HCT116 (cell line): ENCODE results near the gene ARFRP1. TPM values are rescaled to one million over a fixed set of nuclear protein-coding genes. Genes with fewer than 3 reads are reported as not detected.

Source experiments
- ATAC-seq: fragments of 200-7000 bp; cut with Tn5 transposase; 2 replicates; pipeline ENCODE4 v1.9.1; 2020; ENCODE audit warnings: mild to moderate bottlenecking, moderate library complexity
- BruUV-seq: library from RNA; stranded (reverse); fragments of 400-500 nt; replicated peaks from 2 replicates; lab custom pipeline; 2021; lab: Mats Ljungman, UMichigan
- CTCF ChIA-PET: fragments of 300-600 bp; sonication (Branson Sonifier 250); formaldehyde crosslinking; loops from one replicate; lab custom pipeline; 2021; ENCODE audit warnings: antibody characterized with exemption; lab: Charles Lee
- POLR2A ChIA-PET: fragments of 300-600, 350-600 bp; sonication (Branson Sonifier 250); formaldehyde crosslinking; loops from one replicate; lab custom pipeline; 2021; ENCODE audit warnings: antibody characterized with exemption; lab: Charles Lee
- RAD21 ChIA-PET, 2 experiments: fragments of 300-600 bp; sonication (Branson Sonifier 250); formaldehyde crosslinking; loops; one replicate each; lab custom pipeline; 2023; ENCODE audit warnings: low total read pairs in 2 of 2; ENCODE audit not compliant: uncharacterized antibody in 2 of 2, unreplicated experiment in 2 of 2, low non-redundant PET in 1 of 2; lab: Charles Lee
- DNase-seq: peaks from one replicate; pipeline ENCODE4 v3.0.0-alpha.2; 2010; ENCODE audit warnings: low read depth, low spot score
- H2AFZ ChIP-seq: fragments of 200-600 bp; shearing (Covaris generic), sonication (generic); 2 replicates; pipeline ENCODE4 v1.6.1; 2017; ENCODE audit warnings: low read depth, mixed run types, mixed read lengths, antibody characterized with exemption, low read length; ENCODE audit not compliant: poor library complexity, severe bottlenecking
- H3K27ac ChIP-seq: 2 replicates; pipeline ENCODE4 v1.5.1; 2012; ENCODE audit warnings: low read depth, low read length
- H3K27me3 ChIP-seq: fragments of 200-600 bp; sonication (generic); 2 replicates; pipeline ENCODE4 v1.6.1; 2016; ENCODE audit warnings: mixed run types, low read length, mixed read lengths; ENCODE audit not compliant: insufficient read depth
- H3K36me3 ChIP-seq, 2 experiments: fragments of 200-500 bp in 1 of 2; fragments of 200-600 bp in 1 of 2; sonication (Bioruptor generic) in 1 of 2; sonication (generic) in 1 of 2; 2 replicates each; pipeline versions ENCODE4 v1.5.1 to v1.6.1; 2014 to 2016; ENCODE audit warnings: low read length in 2 of 2, inconsistent platforms in 1 of 2, mixed read lengths in 1 of 2, mixed run types in 1 of 2; ENCODE audit not compliant: insufficient read depth in 2 of 2, control insufficient read depth in 1 of 2
- H3K4me1 ChIP-seq, 2 experiments: fragments of 200-600 bp in 1 of 2; sonication (generic) in 1 of 2; 2 replicates each; pipeline versions ENCODE4 v1.5.1 to v1.6.1; 2012 to 2017; ENCODE audit warnings: low read length in 2 of 2, inconsistent platforms in 1 of 2, mild to moderate bottlenecking in 1 of 2, mixed read lengths in 1 of 2, mixed run types in 1 of 2, moderate library complexity in 1 of 2; ENCODE audit not compliant: insufficient read depth in 2 of 2, control insufficient read depth in 1 of 2
- H3K4me2 ChIP-seq: fragments of 200-600 bp; sonication (generic); 2 replicates; pipeline ENCODE4 v1.6.1; 2017; ENCODE audit warnings: mixed run types, low read length, mixed read lengths
- H3K4me3 ChIP-seq, 2 experiments: fragments of 200-600 bp in 1 of 2; sonication (generic) in 1 of 2; replicated peaks in 1 of 2; 2 replicates each; pipeline ENCODE4 v1.5.1; 2011 to 2016; ENCODE audit warnings: low read length in 2 of 2, control low read depth in 1 of 2, low read depth in 1 of 2, mild to moderate bottlenecking in 1 of 2, mixed read lengths in 1 of 2, mixed run types in 1 of 2
- H3K79me2 ChIP-seq: fragments of 200-600 bp; sonication (generic); 2 replicates; pipeline ENCODE4 v1.6.1; 2017; ENCODE audit warnings: mild to moderate bottlenecking, mixed run types, low read length, moderate library complexity, mixed read lengths; ENCODE audit not compliant: insufficient read depth
- H3K9ac ChIP-seq: fragments of 200-600 bp; sonication (generic); 2 replicates; pipeline ENCODE4 v1.6.1; 2016; ENCODE audit warnings: low read length, mixed read lengths
- H3K9me2 ChIP-seq: fragments of 200-600 bp; sonication (generic), shearing (Covaris generic); 2 replicates; pipeline ENCODE4 v1.6.1; 2017; ENCODE audit warnings: mixed run types, mild to moderate bottlenecking, moderate library complexity; ENCODE audit not compliant: insufficient read depth
- H3K9me3 ChIP-seq, 2 experiments: fragments of 200-500 bp in 1 of 2; fragments of 200-600 bp in 1 of 2; sonication (Bioruptor generic) in 1 of 2; sonication (generic) in 1 of 2; 2 replicates each; pipeline ENCODE4 v1.6.1; 2014 to 2017; ENCODE audit warnings: low read length in 2 of 2, mixed read lengths in 2 of 2, inconsistent platforms in 1 of 2, low read depth in 1 of 2, mild to moderate bottlenecking in 1 of 2, mixed run types in 1 of 2, moderate library complexity in 1 of 2; ENCODE audit not compliant: control insufficient read depth in 1 of 2, insufficient read depth in 1 of 2
- H4K20me1 ChIP-seq: fragments of 200-600 bp; sonication (generic), shearing (Covaris generic); 2 replicates; pipeline ENCODE4 v1.6.1; 2017; ENCODE audit warnings: mixed run types, mild to moderate bottlenecking, moderate library complexity; ENCODE audit not compliant: insufficient read depth
- CEBPB ChIP-seq: IDR thresholded peaks from 2 replicates; pipeline ENCODE4 v1.6.1; 2012; ENCODE audit warnings: low read depth
- EZH2 ChIP-seq: fragments of 200-600 bp; sonication (generic); IDR thresholded peaks from 2 replicates; pipeline ENCODE4 v1.6.1; 2017; ENCODE audit warnings: antibody characterized with exemption, mixed run types
- FOSL1 ChIP-seq: IDR thresholded peaks from 2 replicates; pipeline ENCODE4 v1.6.1; 2012; ENCODE audit warnings: low read depth
- POLR2AphosphoS5 ChIP-seq: IDR thresholded peaks from 2 replicates; pipeline ENCODE4 v1.6.1; 2011; ENCODE audit warnings: mild to moderate bottlenecking, low read depth, low read length, moderate library complexity
- SRF ChIP-seq: IDR thresholded peaks from 2 replicates; pipeline ENCODE4 v1.6.1; 2012; ENCODE audit warnings: low read depth
- TCF7L2 ChIP-seq: IDR thresholded peaks from 2 replicates; pipeline ENCODE4 v1.7.0; 2011; ENCODE audit warnings: borderline replicate concordance, inconsistent platforms; ENCODE audit not compliant: insufficient read depth, insufficient read length; ENCODE audit errors: extremely low read depth
- ZFX ChIP-seq: fragments of 450-650 bp; IDR thresholded peaks from 2 replicates; pipeline ENCODE4 v1.6.1; 2017
- intact Hi-C: fragments of 100-400 bp; cut with micrococcal nuclease; formaldehyde crosslinking; loops from 2 replicates; pipeline ENCODE4 v1.10.0; 2022
- total RNA-seq: library from RNA; stranded (reverse); gene quantifications from one replicate; pipeline ENCODE4 v1.2.1, GENCODE V29; 2021; ENCODE audit not compliant: unreplicated experiment

Gene ARFRP1
- total RNA-seq, 1 experiment from 2014 or later: 53.7 TPM

GRCh38 chr20:63690003-63690897 is 17.5 kb downstream of the ARFRP1 start:
- Histone ChIP-seq H3K4me3 (no peak overlapping the region), H2AFZ (no peak overlapping the region), H3K4me2 (no peak overlapping the region)
- no TSS peak for BruUV-seq
- CTCF ChIA-PET: no interaction called here
- DNase-seq: no peak
- TF ChIP-seq TCF7L2 (no peak), POLR2AphosphoS5 (no peak), ZFX (no peak), CEBPB (no peak), EZH2 (no peak), FOSL1 (no peak)
- TF ChIP-seq, all 23 proteins: peak for 0
- Histone ChIP-seq H4K20me1 (no peaks in the 10 kb centered on the region), H3K9me3 (no peaks in the 10 kb centered on the region), H3K4me1 (peaks cover 30 to 65% of the 10 kb centered on the region in 2 experiments), H3K36me3 (peaks cover 0 to 13% of the 10 kb centered on the region in 2 experiments; a peak in 1 of 4 replicates), H3K27ac (peak overlapping the region; percentile 59; the same call in 1 of the 2 replicates), H3K9ac (no peak overlapping the region), H3K27me3 (no peaks in the 10 kb centered on the region), H3K9me2 (no peaks in the 10 kb centered on the region), H3K79me2 (peaks cover 8% of the 10 kb centered on the region; the same call in 1 of the 2 replicates)
- ChIA-PET POLR2A (no interaction called here), RAD21 (no interaction called here)
- ATAC-seq: no peak
- intact Hi-C loops: no loop called here

GRCh38 chr20:63689046-63690002 is 18.5 kb downstream of the ARFRP1 start:
- RAD21 ChIA-PET: no interaction called here
- H3K9me2 ChIP-seq: no peaks in the 10 kb centered on the region
- DNase-seq (no peak), ATAC-seq (no peak)
- POLR2A ChIA-PET: no interaction called here
- TF ChIP-seq SRF: no peak
- TF ChIP-seq, all 23 proteins: peak for 0
- Histone ChIP-seq H3K27me3 (no peaks in the 10 kb centered on the region), H3K4me2 (no peak overlapping the region), H3K4me1 (peaks cover 38 to 73% of the 10 kb centered on the region in 2 experiments), H3K4me3 (no peak overlapping the region), H3K9me3 (no peaks in the 10 kb centered on the region), H3K27ac (peak overlapping the region; percentile 100; the same call in 1 of the 2 replicates), H3K79me2 (peaks cover 15% of the 10 kb centered on the region; the same call in 1 of the 2 replicates), H3K36me3 (peaks cover 0 to 7% of the 10 kb centered on the region in 2 experiments; a peak in 1 of 4 replicates), H2AFZ (no peak overlapping the region), H4K20me1 (no peaks in the 10 kb centered on the region), H3K9ac (no peak overlapping the region)
- intact Hi-C loops: no loop called here
- CTCF ChIA-PET: no interaction called here
- BruUV-seq: no TSS peak
